Lower lobe of right lung (tissue), 2 donors: ENCODE data around the gene NOS1AP. TPM values are rescaled to one million over a fixed set of nuclear protein-coding genes. Genes with fewer than 3 reads are reported as not detected.

Source experiments
- ATAC-seq, 2 donors: fragments of 200-7000 bp; cut with Tn5 transposase; one replicate each; pipeline ENCODE4 v1.9.1; 2020 to 2022; ENCODE audit warnings: mild to moderate bottlenecking in 2 of 2, moderate library complexity in 2 of 2
- DNase-seq: peaks from one replicate; pipeline ENCODE4 v3.0.0-alpha.2; 2020
- H3K27ac ChIP-seq: fragments of 200-600 bp; one replicate; pipeline ENCODE4 v1.8.0; 2022
- H3K27me3 ChIP-seq: fragments of 200-600 bp; one replicate; pipeline ENCODE4 v1.8.0; 2022; ENCODE audit warnings: low read depth
- H3K36me3 ChIP-seq: fragments of 200-600 bp; one replicate; pipeline ENCODE4 v1.8.0; 2022; ENCODE audit warnings: mild to moderate bottlenecking
- H3K4me1 ChIP-seq: fragments of 200-600 bp; one replicate; pipeline ENCODE4 v1.8.0; 2022
- H3K4me3 ChIP-seq: fragments of 200-600 bp; one replicate; pipeline ENCODE4 v1.8.0; 2022; ENCODE audit warnings: mild to moderate bottlenecking
- H3K9me3 ChIP-seq: fragments of 200-600 bp; one replicate; pipeline ENCODE4 v1.8.0; 2022
- intact Hi-C: fragments of 100-400 bp; cut with DNase I; formaldehyde crosslinking; loops from one replicate; pipeline ENCODE4 v1.11.0; 2022
- total RNA-seq: library from RNA; stranded (reverse); fragmentation: NEBNext Ultra II Directional; extraction: Animal tissue kit (Norgen Biotek cat#: 25700); gene quantifications from one replicate; pipeline ENCODE4 v1.2.1, GENCODE V29; 2021
- TF ChIP-seq, protein P1 (sequence below): fragments of 200-600 bp; IDR thresholded peaks from one replicate; pipeline ENCODE4 v1.8.0; 2022; ENCODE audit warnings: antibody characterized with exemption, mild to moderate bottlenecking
- donor health status: DM: no; HTN: yes; CAD: no; lungs with severe emphysema.

NOS1AP gene
- total RNA-seq, 1 donor from 2014 or later = 3.6 TPM

DNA sequence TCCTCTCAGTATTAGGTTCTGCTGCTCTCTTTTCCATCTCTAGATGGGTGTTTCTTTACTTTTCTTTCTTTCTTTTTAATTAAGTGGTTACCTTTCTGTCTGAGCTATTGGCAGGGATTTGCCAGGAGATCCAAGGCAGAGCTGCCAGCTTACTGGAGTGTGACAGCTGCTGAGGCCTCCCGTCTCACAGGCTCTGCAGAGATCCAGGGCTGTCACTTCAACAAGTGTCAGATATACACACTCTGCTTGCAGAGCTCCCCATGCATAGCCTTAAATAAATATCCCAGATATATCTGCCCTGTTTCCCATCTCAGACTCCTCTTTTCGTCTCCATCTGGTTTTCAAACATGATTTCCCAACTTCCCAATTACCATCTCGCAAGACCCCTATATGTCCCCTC lies 124.3 kb downstream of the NOS1AP start:
- H3K27ac ChIP-seq = no peak overlapping the region
- TF ChIP-seq, protein P1, sequence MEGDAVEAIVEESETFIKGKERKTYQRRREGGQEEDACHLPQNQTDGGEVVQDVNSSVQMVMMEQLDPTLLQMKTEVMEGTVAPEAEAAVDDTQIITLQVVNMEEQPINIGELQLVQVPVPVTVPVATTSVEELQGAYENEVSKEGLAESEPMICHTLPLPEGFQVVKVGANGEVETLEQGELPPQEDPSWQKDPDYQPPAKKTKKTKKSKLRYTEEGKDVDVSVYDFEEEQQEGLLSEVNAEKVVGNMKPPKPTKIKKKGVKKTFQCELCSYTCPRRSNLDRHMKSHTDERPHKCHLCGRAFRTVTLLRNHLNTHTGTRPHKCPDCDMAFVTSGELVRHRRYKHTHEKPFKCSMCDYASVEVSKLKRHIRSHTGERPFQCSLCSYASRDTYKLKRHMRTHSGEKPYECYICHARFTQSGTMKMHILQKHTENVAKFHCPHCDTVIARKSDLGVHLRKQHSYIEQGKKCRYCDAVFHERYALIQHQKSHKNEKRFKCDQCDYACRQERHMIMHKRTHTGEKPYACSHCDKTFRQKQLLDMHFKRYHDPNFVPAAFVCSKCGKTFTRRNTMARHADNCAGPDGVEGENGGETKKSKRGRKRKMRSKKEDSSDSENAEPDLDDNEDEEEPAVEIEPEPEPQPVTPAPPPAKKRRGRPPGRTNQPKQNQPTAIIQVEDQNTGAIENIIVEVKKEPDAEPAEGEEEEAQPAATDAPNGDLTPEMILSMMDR = no peak
- DNase-seq (no peak), ATAC-seq (no peak)
- peaks cover 19% of the 10 kb centered on the region for H3K4me1 ChIP-seq
- intact Hi-C loops = no loop called here
- H3K4me3 ChIP-seq = no peak overlapping the region
- H3K36me3 ChIP-seq = no peaks in the 10 kb centered on the region
- no peaks in the 10 kb centered on the region for H3K27me3 ChIP-seq
- H3K9me3 ChIP-seq = no peaks in the 10 kb centered on the region

DNA sequence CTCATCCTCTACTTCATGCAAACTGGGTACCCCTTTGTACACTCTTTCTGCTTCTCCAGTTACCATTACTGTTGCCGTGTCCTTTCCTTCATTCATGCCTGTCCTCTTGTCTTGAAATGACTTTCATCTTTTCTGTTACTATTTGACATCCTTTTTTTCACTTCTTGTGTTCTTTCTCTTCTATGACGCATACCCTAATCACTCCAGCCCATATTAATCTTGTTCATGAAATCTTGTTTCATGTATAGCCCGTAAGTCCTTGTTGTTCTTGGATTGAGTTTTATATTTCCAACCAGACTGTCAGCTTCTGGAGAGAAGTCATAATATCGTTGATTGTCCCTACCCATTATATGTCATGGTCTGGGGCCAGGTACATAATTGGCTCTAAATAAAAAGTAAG lies 126.1 kb downstream of the NOS1AP start:
- H3K4me1 ChIP-seq = peaks cover 19% of the 10 kb centered on the region
- H3K4me3 ChIP-seq = no peak overlapping the region
- intact Hi-C loops = no loop called here
- H3K27me3 ChIP-seq = no peaks in the 10 kb centered on the region
- DNase-seq (no peak), ATAC-seq (no peak)
- no peaks in the 10 kb centered on the region for H3K9me3 ChIP-seq
- TF ChIP-seq, protein P1 = no peak
- H3K27ac ChIP-seq = no peak overlapping the region
- H3K36me3 ChIP-seq = no peaks in the 10 kb centered on the region

DNA sequence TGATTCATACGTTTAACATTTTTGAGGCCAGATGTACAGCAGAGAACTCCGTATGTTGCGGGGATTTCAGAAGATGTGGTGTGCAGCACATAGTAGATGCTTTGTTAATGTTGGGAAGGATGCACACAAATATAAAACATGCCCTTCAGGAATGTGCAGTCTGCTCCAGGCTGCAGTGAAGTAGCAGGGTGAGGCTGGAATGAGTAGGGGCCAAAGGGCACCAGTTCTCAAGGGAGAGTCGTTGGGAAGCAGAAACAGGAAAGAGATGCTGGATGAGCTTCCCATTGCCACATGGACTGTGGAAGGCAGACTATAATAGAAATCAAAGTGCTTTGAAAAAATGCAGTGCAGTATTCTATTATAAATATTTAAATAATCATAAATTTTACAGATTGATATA lies 126.9 kb downstream of the NOS1AP start:
- no peaks in the 10 kb centered on the region for H3K36me3 ChIP-seq
- no peak overlapping the region for H3K4me3 ChIP-seq
- H3K9me3 ChIP-seq = no peaks in the 10 kb centered on the region
- no peaks in the 10 kb centered on the region for H3K27me3 ChIP-seq
- H3K4me1 ChIP-seq = peaks cover 19% of the 10 kb centered on the region
- ATAC-seq = no peak
- TF ChIP-seq, protein P1 = no peak
- intact Hi-C loops = no loop called here
- no peak for DNase-seq
- no peak overlapping the region for H3K27ac ChIP-seq

DNA sequence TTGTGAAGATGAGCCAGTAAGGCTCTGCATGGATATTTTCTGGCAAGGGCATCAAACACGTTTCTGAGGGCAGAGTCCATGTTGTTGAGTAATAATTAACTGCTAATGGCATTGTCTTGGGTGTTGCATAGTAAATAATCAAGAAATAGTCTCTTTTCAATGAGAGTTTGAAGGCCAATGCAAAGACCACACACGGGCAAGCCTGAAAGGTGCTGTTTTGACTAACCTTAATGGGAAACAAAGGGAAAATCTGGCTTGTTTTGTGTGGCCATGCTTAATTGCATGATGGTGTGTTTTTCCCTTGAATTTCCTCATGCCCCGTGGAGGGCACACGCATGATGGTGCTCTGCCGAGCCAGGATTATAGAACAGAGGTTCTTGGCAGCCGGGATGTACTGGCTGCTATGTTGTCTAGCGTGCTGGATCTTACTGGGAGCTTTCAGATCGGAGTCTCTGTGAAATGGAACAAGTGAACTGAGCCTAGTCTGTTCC lies 127.6 kb downstream of the NOS1AP start:
- DNase-seq (no peak), ATAC-seq (no peak)
- TF ChIP-seq, protein P1 = no peak
- Histone ChIP-seq H3K36me3 (no peaks in the 10 kb centered on the region), H3K4me1 (peaks cover 17% of the 10 kb centered on the region), H3K9me3 (no peaks in the 10 kb centered on the region), H3K27me3 (no peaks in the 10 kb centered on the region), H3K27ac (no peak overlapping the region), H3K4me3 (no peak overlapping the region)
- intact Hi-C loops = no loop called here

DNA sequence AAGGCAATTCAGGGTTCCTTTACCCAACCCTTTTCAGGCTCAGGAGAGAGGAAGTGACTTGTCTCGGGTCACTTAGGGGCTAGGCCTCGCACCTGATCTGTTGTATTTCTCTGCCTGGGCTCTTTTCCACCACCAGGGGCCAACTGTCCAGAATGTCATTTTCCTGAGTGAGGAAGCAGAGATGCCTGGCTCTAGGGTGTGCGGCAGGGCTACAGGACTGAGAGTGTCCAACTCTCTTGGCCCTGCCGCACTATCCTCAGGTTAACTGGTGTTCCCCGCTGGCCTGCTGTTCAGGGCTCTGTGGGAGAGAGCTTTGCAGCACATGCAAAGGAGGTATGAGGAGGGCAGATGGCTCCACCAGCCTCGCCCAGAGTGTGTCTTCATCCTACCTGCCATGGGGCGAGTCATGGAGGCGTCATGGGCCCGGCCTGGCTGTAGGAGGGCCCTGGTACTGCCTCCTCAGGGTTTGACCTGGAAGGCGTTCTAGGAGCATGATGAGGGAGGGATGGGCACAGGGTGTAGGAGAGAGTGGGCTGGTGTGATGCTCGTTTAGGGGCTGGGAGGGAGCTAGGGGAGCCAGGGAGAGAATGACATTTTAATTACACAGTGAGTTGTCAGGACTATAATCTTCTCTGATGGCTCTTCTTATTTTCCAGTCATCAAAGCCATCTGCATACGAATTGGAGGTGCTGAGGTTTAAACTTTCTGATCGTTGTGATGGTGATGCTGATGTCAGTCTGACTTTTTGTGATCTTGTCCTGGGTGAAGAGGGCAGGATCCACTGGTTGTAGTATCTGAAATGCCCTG lies 128.3 kb downstream of the NOS1AP start:
- no peaks in the 10 kb centered on the region for H3K27me3 ChIP-seq
- TF ChIP-seq, protein P1 = no peak
- no peak for ATAC-seq
- H3K27ac ChIP-seq = no peak overlapping the region
- H3K9me3 ChIP-seq = no peaks in the 10 kb centered on the region
- no peaks in the 10 kb centered on the region for H3K36me3 ChIP-seq
- no peak for DNase-seq
- no peak overlapping the region for H3K4me3 ChIP-seq
- intact Hi-C loops = no loop called here
- H3K4me1 ChIP-seq = peaks cover 10% of the 10 kb centered on the region
